GM12878 (cell line): ENCODE data around the gene TMEM127. TPM values are rescaled to one million over a fixed set of nuclear protein-coding genes. Genes with fewer than 3 reads are reported as not detected.
A peak's percentile ranks its signal among the peaks of the same experiment; 100 is the strongest.

Experiments used
- EED ChIP-seq: sonication (generic); IDR thresholded peaks from 2 replicates; pipeline ENCODE4 v1.6.1; 2016; ENCODE audit warnings: antibody characterized with exemption, low read depth
- EZH2 ChIP-seq: IDR thresholded peaks from 2 replicates; pipeline ENCODE4 v1.6.1; 2012; ENCODE audit warnings: low read depth, mild to moderate bottlenecking, control low read depth, inconsistent platforms, low read length, borderline replicate concordance; ENCODE audit not compliant: control insufficient read depth
- JUNB ChIP-seq: IDR thresholded peaks from 2 replicates; pipeline ENCODE4 v1.6.1; 2016; ENCODE audit warnings: antibody characterized with exemption, mild to moderate bottlenecking
- STAT3 ChIP-seq: IDR thresholded peaks from 2 replicates; pipeline ENCODE4 v1.6.1; 2011; ENCODE audit warnings: low read depth, low read length, improper control_type of control experiment
- ZNF207 ChIP-seq: fragments of 450-650 bp; IDR thresholded peaks from 2 replicates; pipeline ENCODE4 v1.6.1; 2014; ENCODE audit warnings: antibody characterized with exemption, mild to moderate bottlenecking, borderline replicate concordance
- polyA plus RNA-seq, 11 experiments: library from polyadenylated mRNA; depleted of rRNA in 4 of 11; unstranded in 6 of 11; stranded (reverse) in 5 of 11; fragments of >200 nt; fragmentation: Nextera tagmentation in 4 of 11; fragmentation: Illumina TruSeq in 1 of 11; extraction: Ambion mirVana in 4 of 11; extraction: Trizol in 1 of 11; gene quantifications; 1 replicate in 1 of 11; 2 replicates in 10 of 11; pipeline versions ENCODE4 v1.2.1 to v1.2.3, GENCODE V29; 2011 to 2016; ENCODE audit warnings: inconsistent platforms in 2 of 11, missing spikeins in 2 of 11, low read depth in 1 of 11
- total RNA-seq, 4 experiments: library from RNA; depleted of rRNA in 3 of 4; stranded (reverse); fragments of >200 nt in 3 of 4; fragmentation: Illumina TruSeq in 1 of 4; extraction: Trizol in 1 of 4; gene quantifications; 2 replicates each; pipeline versions ENCODE4 v1.2.1 to v1.2.3, GENCODE V29; 2013 to 2021
- TF ChIP-seq, protein P1 (sequence below), 3 experiments: IDR thresholded peaks in 2 of 3; conservative IDR thresholded peaks in 1 of 3; 2 replicates each; pipeline ENCODE4 v1.5.1; 2011; ENCODE audit warnings: low read depth in 3 of 3, low read length in 3 of 3, mild to moderate bottlenecking in 3 of 3, control low read depth in 2 of 3, moderate library complexity in 2 of 3, inconsistent platforms in 1 of 3, mixed read lengths in 1 of 3; ENCODE audit not compliant: control insufficient read depth in 2 of 3, insufficient read depth in 1 of 3; ENCODE audit errors: extremely low read depth in 1 of 3
- TF ChIP-seq, protein P2 (sequence below): fragments of 450-650 bp; IDR thresholded peaks from 2 replicates; pipeline ENCODE4 v1.6.1; 2017; ENCODE audit warnings: borderline replicate concordance
- TF ChIP-seq, protein P3 (sequence below): IDR thresholded peaks from 2 replicates; pipeline ENCODE4 v1.6.1; 2011; ENCODE audit warnings: low read depth, mild to moderate bottlenecking, low read length, moderate library complexity, borderline replicate concordance; ENCODE audit errors: extremely low read depth
- TF ChIP-seq, protein P4 (sequence below): fragments of 450-650 bp; IDR thresholded peaks from 2 replicates; pipeline ENCODE4 v1.6.1; 2016; ENCODE audit warnings: mild to moderate bottlenecking
- TF ChIP-seq, protein P5 (sequence below): fragments of 450-650 bp; formaldehyde crosslinking; IDR thresholded peaks from 2 replicates; pipeline ENCODE4 v1.4.0; 2022; ENCODE audit warnings: mild to moderate bottlenecking, moderate library complexity
- TF ChIP-seq, protein P6 (sequence below): IDR thresholded peaks from 2 replicates; pipeline ENCODE4 v1.6.1; 2012; ENCODE audit warnings: improper control_type of control experiment, low read depth, low read length; ENCODE audit not compliant: insufficient replicate concordance
- TF ChIP-seq, protein P7 (sequence below): IDR thresholded peaks from 2 replicates; pipeline ENCODE4 v1.6.1; 2012; ENCODE audit warnings: low read depth, low read length, improper control_type of control experiment

TMEM127 gene
- total and polyA plus RNA-seq, 10 of the 15 experiments (the other 5 are each of a cell fraction or from before 2014, with no cell fraction given) = 2.6 to 27.2 (median 17.7) TPM

DNA sequence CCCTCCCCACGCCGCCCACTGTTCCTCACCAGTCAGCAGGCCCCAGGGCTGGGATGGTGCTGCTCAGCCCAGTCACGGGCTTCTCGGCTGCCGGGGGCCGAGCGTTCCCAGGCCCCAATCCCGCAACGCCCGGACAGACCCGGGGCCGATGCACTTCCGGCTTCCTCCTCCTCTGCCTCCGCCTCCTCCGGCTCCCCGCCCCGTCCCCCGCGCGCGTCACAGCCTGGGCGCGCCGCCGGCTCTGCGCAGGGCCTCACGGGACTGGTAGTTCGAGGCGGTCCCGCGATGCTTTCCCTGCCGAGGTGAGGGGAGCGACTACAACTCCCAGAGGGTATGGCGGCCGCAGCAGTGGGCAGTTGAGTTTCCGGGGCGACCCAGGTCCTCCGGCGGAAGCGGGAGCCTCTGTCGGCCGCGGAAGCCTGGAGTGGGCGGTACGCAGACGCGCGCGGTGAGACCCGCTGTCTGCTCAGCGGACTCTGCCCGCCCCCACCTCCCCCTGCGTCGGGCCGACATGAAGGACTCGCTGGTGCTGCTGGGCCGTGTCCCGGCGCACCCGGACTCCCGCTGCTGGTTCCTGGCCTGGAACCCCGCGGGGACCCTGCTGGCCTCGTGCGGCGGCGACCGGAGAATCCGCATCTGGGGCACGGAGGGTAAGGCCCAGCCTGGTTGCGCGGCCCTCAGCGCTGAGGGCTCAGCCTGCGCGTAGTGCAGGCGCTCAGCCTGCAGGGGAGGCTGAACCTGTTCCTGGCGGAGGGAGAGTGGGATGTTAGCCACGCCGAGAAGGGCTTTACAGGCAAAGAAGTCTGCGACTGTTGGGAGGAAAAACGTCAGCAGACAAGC lies at the start of gene TMEM127, which contains the start of gene CIAO1 (continued):
- TF ChIP-seq, protein P1, sequence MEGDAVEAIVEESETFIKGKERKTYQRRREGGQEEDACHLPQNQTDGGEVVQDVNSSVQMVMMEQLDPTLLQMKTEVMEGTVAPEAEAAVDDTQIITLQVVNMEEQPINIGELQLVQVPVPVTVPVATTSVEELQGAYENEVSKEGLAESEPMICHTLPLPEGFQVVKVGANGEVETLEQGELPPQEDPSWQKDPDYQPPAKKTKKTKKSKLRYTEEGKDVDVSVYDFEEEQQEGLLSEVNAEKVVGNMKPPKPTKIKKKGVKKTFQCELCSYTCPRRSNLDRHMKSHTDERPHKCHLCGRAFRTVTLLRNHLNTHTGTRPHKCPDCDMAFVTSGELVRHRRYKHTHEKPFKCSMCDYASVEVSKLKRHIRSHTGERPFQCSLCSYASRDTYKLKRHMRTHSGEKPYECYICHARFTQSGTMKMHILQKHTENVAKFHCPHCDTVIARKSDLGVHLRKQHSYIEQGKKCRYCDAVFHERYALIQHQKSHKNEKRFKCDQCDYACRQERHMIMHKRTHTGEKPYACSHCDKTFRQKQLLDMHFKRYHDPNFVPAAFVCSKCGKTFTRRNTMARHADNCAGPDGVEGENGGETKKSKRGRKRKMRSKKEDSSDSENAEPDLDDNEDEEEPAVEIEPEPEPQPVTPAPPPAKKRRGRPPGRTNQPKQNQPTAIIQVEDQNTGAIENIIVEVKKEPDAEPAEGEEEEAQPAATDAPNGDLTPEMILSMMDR (IDR thresholded peaks at IDR 0.05 in 2 of 3, conservative IDR thresholded peaks at IDR 0.05 in 1 of 3; ENCODE audit: control insufficient read depth in 2 of 3, extremely low read depth in 1 of 3, insufficient read depth in 1 of 3, low read depth in 3 of 3, low read length in 3 of 3) = peak; percentile 15 to 44 (median 40); a peak in 4 of 6 replicates
- TF ChIP-seq ZNF207 = peak; percentile 92; the same call in 1 of the 2 replicates
- TF ChIP-seq, protein P2, sequence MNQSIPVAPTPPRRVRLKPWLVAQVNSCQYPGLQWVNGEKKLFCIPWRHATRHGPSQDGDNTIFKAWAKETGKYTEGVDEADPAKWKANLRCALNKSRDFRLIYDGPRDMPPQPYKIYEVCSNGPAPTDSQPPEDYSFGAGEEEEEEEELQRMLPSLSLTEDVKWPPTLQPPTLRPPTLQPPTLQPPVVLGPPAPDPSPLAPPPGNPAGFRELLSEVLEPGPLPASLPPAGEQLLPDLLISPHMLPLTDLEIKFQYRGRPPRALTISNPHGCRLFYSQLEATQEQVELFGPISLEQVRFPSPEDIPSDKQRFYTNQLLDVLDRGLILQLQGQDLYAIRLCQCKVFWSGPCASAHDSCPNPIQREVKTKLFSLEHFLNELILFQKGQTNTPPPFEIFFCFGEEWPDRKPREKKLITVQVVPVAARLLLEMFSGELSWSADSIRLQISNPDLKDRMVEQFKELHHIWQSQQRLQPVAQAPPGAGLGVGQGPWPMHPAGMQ = no peak; the same call in 1 of the 2 replicates
- TF ChIP-seq JUNB = no peak
- no peak for TF ChIP-seq STAT3
- no peak for TF ChIP-seq EED
- TF ChIP-seq, protein P3, sequence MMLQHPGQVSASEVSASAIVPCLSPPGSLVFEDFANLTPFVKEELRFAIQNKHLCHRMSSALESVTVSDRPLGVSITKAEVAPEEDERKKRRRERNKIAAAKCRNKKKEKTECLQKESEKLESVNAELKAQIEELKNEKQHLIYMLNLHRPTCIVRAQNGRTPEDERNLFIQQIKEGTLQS = peak; percentile 56; the same call in 1 of the 2 replicates
- TF ChIP-seq, protein P4, sequence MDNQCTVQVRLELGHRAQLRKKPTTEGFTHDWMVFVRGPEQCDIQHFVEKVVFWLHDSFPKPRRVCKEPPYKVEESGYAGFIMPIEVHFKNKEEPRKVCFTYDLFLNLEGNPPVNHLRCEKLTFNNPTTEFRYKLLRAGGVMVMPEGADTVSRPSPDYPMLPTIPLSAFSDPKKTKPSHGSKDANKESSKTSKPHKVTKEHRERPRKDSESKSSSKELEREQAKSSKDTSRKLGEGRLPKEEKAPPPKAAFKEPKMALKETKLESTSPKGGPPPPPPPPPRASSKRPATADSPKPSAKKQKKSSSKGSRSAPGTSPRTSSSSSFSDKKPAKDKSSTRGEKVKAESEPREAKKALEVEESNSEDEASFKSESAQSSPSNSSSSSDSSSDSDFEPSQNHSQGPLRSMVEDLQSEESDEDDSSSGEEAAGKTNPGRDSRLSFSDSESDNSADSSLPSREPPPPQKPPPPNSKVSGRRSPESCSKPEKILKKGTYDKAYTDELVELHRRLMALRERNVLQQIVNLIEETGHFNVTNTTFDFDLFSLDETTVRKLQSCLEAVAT = no peak
- TF ChIP-seq, protein P5, sequence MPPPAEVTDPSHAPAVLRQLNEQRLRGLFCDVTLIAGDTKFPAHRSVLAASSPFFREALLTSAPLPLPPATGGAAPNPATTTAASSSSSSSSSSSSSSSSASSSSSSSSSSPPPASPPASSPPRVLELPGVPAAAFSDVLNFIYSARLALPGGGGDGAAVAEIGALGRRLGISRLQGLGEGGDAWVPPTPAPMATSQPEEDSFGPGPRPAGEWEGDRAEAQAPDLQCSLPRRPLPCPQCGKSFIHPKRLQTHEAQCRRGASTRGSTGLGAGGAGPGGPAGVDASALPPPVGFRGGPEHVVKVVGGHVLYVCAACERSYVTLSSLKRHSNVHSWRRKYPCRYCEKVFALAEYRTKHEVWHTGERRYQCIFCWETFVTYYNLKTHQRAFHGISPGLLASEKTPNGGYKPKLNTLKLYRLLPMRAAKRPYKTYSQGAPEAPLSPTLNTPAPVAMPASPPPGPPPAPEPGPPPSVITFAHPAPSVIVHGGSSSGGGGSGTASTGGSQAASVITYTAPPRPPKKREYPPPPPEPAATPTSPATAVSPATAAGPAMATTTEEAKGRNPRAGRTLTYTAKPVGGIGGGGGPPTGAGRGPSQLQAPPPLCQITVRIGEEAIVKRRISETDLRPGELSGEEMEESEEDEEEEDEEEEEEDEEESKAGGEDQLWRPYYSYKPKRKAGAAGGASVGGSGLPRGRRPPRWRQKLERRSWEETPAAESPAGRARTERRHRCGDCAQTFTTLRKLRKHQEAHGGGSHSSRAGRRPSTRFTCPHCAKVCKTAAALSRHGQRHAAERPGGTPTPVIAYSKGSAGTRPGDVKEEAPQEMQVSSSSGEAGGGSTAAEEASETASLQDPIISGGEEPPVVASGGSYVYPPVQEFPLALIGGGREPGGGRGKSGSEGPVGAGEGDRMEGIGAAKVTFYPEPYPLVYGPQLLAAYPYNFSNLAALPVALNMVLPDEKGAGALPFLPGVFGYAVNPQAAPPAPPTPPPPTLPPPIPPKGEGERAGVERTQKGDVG (CRISPR knock-in tag) = no peak
- TF ChIP-seq, protein P6, sequence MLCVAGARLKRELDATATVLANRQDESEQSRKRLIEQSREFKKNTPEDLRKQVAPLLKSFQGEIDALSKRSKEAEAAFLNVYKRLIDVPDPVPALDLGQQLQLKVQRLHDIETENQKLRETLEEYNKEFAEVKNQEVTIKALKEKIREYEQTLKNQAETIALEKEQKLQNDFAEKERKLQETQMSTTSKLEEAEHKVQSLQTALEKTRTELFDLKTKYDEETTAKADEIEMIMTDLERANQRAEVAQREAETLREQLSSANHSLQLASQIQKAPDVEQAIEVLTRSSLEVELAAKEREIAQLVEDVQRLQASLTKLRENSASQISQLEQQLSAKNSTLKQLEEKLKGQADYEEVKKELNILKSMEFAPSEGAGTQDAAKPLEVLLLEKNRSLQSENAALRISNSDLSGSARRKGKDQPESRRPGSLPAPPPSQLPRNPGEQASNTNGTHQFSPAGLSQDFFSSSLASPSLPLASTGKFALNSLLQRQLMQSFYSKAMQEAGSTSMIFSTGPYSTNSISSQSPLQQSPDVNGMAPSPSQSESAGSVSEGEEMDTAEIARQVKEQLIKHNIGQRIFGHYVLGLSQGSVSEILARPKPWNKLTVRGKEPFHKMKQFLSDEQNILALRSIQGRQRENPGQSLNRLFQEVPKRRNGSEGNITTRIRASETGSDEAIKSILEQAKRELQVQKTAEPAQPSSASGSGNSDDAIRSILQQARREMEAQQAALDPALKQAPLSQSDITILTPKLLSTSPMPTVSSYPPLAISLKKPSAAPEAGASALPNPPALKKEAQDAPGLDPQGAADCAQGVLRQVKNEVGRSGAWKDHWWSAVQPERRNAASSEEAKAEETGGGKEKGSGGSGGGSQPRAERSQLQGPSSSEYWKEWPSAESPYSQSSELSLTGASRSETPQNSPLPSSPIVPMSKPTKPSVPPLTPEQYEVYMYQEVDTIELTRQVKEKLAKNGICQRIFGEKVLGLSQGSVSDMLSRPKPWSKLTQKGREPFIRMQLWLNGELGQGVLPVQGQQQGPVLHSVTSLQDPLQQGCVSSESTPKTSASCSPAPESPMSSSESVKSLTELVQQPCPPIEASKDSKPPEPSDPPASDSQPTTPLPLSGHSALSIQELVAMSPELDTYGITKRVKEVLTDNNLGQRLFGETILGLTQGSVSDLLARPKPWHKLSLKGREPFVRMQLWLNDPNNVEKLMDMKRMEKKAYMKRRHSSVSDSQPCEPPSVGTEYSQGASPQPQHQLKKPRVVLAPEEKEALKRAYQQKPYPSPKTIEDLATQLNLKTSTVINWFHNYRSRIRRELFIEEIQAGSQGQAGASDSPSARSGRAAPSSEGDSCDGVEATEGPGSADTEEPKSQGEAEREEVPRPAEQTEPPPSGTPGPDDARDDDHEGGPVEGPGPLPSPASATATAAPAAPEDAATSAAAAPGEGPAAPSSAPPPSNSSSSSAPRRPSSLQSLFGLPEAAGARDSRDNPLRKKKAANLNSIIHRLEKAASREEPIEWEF = no peak
- TF ChIP-seq, protein P7, sequence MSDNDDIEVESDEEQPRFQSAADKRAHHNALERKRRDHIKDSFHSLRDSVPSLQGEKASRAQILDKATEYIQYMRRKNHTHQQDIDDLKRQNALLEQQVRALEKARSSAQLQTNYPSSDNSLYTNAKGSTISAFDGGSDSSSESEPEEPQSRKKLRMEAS = 0 out of 2 replicates have a peak, but pooled peaks have one; percentile 61
- TF ChIP-seq EZH2 = no peak
